IPS-15b (cell line): ENCODE data around the gene ZNF462.

ENCODE experiments used
- H3K27me3 ChIP-seq: one replicate; pipeline ENCODE4 v1.6.1; 2013; ENCODE audit warnings: low read length; ENCODE audit not compliant: control insufficient read depth, insufficient read depth
- H3K36me3 ChIP-seq: one replicate; pipeline ENCODE4 v1.6.1; 2013; ENCODE audit warnings: low read length; ENCODE audit not compliant: control insufficient read depth, insufficient read depth
- H3K4me1 ChIP-seq: one replicate; pipeline ENCODE4 v1.6.1; 2013; ENCODE audit warnings: mild to moderate bottlenecking, low read length; ENCODE audit not compliant: control insufficient read depth, insufficient read depth
- H3K4me3 ChIP-seq: one replicate; pipeline ENCODE4 v1.5.1; 2013; ENCODE audit warnings: low read depth, low read length
- H3K9ac ChIP-seq: one replicate; pipeline ENCODE4 v1.6.1; 2013; ENCODE audit warnings: low read depth, mild to moderate bottlenecking, low read length
- H3K9me3 ChIP-seq: one replicate; pipeline ENCODE4 v1.6.1; 2013; ENCODE audit warnings: mild to moderate bottlenecking, low read length; ENCODE audit not compliant: control insufficient read depth, insufficient read depth

Gene ZNF462

DNA sequence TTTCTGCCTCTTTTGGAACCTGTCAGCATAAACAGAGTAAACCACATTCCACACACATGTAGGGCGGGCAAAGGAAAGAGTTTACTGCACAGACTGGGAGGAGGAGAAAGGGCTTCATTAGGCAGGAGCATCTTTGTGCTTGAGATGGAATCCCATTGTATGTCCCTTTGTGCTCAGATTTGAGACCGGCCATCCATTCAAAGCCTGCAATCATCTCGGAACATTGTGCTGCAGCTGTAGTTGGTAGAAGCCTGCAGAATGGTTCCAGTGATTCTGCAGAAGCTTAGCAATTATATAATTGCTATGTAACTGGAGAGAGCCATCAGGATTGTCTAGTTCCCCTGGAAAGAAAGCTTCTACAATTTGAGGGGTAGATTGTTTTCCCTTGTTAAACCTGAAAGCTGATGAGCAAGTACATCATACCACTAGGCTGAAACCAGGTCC lies 16.5 kb downstream of the ZNF462 start:
- Histone ChIP-seq H3K36me3 (no peaks in the 10 kb centered on the region), H3K27me3 (no peaks in the 10 kb centered on the region), H3K4me1 (peaks cover 73% of the 10 kb centered on the region), H3K9me3 (no peaks in the 10 kb centered on the region), H3K9ac (peak overlapping the region; percentile 37), H3K4me3 (no peak overlapping the region)

DNA sequence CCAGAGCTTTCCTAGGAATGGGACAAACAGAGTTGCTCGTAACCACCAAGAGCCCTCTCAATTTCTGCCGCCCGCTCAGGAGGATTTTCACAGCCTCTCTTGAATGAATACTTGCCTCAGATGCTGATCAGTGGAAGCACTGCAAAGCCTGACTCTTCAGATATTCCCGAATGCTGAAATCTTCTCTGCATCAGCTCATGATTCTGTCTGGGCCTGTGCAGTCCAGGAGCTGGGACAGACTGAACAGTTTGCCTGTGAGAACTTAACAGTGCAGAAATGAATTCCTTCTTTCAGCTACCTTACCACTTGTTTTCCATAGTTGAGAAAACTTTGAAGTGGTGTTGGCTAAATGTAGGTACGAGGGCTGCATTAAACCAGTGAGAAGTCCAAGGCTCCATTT lies 17.1 kb downstream of the ZNF462 start:
- Histone ChIP-seq H3K9me3 (no peaks in the 10 kb centered on the region), H3K9ac (no peak overlapping the region), H3K4me3 (no peak overlapping the region), H3K36me3 (no peaks in the 10 kb centered on the region), H3K4me1 (peaks cover 67% of the 10 kb centered on the region), H3K27me3 (no peaks in the 10 kb centered on the region)

DNA sequence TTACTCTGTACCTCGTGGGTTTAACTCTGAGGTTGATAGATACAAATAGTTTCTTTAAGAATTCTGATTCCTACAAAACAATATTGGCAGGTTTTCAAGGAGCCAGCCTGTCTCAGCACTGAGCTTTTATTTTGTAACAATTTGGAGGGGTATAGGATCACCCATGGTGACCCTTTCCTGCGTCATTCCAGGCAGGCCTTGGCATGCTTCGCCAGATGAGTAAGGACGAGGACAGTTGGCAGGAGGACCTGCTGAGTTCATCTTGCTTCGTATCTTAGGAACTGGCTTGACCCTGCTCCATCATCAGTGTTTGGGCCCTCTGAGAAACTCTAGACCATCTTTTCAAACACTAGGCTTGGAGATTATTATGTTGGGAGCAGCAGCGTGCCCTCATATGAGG lies 17.9 kb downstream of the ZNF462 start:
- H3K36me3 ChIP-seq, result no peaks in the 10 kb centered on the region
- no peaks in the 10 kb centered on the region for H3K9me3 ChIP-seq
- no peak overlapping the region for H3K4me3 ChIP-seq
- H3K27me3 ChIP-seq, result no peaks in the 10 kb centered on the region
- H3K9ac ChIP-seq, result no peak overlapping the region
- peaks cover 60% of the 10 kb centered on the region for H3K4me1 ChIP-seq

DNA sequence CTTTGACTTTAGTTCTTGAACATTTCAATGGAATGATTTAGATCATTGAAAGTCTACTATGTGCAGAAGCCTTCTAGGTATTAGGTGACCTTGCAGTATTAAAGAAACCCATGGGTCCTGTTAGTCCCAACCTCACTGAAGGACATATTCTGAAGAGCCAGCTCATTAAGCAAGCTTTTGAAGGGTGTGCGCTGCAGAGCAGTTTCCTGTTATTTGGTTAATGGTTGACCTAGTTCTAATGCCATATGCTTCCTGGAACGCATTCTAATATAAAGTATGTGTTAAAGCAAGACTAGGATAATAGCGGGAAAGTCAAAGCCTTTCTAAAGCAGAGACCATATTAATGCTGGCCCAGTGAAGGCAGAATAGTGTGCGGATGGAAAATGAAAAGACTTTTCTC lies 20.1 kb downstream of the ZNF462 start:
- H3K4me3 ChIP-seq, result no peak overlapping the region
- H3K9me3 ChIP-seq, result no peaks in the 10 kb centered on the region
- no peaks in the 10 kb centered on the region for H3K36me3 ChIP-seq
- no peak overlapping the region for H3K9ac ChIP-seq
- no peaks in the 10 kb centered on the region for H3K27me3 ChIP-seq
- H3K4me1 ChIP-seq, result peaks cover 43% of the 10 kb centered on the region

DNA sequence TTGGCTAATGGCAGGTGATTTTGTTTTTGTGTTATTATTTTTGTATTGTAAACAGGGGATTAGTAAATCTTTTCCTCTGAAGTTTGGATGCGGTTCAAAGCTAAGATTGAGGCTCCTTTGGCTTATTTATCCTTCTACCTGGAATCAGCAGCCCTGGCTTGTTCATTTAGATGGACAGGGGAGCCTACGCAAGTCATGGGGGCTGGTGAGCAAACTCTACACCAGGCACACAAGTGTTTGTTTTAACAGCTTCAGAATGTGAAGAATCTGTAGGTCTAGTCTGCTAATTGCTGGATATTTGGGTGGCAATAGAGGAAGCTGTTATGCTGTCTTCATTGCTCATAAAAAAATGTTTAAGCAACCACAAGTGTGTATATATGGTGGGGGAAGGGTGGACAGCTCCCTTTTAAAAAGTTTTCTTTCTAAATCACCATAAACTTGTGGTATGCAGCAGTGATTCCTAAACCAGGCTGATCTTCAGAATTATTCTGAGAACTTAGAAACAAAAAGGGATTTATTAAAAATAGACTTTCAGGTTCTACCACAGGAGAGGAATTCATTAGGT lies 20.7 kb downstream of the ZNF462 start:
- H3K36me3 ChIP-seq, result no peaks in the 10 kb centered on the region
- no peak overlapping the region for H3K9ac ChIP-seq
- H3K27me3 ChIP-seq, result no peaks in the 10 kb centered on the region
- H3K4me3 ChIP-seq, result no peak overlapping the region
- H3K9me3 ChIP-seq, result no peaks in the 10 kb centered on the region
- peaks cover 41% of the 10 kb centered on the region for H3K4me1 ChIP-seq

DNA sequence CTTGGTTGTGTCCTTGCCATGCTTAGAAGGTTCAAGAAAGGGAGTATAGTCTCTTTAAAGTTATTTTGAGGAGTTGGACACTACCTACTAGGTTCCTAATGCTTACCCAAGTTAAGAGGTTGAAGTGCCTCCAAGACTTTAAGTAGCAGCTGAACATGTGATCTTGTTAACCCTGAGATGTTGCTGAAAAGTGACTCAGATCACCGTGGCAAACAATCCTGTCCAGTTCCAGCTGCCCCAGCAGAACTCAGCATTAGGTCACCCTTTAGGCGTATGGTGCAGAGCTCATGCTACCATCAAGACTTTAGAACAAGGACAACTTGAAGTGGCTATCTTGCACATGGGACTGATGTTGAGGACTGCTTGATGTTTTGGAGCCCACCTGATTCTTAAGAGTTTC lies 22.5 kb downstream of the ZNF462 start:
- Histone ChIP-seq H3K9ac (no peak overlapping the region), H3K36me3 (no peaks in the 10 kb centered on the region), H3K9me3 (no peaks in the 10 kb centered on the region), H3K27me3 (no peaks in the 10 kb centered on the region), H3K4me3 (no peak overlapping the region), H3K4me1 (peaks cover 42% of the 10 kb centered on the region)

DNA sequence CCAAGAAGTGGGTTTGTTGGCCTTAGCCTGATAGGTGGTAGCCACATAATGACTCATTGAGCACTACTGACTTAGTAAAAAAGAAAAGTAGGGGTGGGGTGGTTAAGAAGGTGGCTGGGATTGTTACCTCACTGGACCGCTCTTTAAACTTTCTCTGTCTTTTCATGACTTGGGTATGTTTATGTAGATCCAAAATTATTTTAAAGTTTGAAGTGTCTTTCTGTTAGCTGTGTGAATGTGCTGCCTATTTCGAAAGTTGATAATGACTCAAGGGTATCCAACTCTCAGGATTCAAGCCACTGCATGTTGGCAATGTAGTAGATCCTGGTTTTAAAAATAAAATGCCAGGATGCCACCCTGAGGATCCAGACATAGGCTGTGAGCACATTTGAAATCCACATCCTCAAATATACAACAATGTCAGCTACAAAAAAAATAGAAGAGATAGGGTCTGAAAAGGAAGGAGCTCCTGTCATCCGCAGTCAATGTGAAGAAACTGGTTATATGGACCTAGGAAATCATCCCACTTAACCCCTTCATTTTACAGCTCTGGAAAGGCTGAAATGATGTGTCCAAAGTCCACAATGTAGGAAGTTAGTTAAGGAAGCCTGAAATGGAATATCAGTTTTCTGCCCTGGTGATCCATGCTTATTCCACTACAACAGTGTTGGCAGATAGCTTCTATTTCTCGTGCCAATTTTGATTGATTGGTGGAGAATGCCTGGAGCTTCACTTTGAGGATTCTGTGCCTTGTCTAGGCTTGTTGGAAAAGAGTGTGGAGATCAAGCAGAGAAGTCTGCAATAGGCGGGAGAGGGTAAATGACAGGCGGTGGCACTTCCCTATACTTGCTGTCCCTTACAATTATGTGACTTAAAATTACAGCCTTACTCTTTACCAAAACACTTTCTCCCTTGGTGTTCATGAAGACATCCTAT lies 23.4 kb downstream of the ZNF462 start:
- no peak overlapping the region for H3K4me3 ChIP-seq
- H3K36me3 ChIP-seq, result no peaks in the 10 kb centered on the region
- H3K27me3 ChIP-seq, result no peaks in the 10 kb centered on the region
- peaks cover 46% of the 10 kb centered on the region for H3K4me1 ChIP-seq
- no peak overlapping the region for H3K9ac ChIP-seq
- H3K9me3 ChIP-seq, result no peaks in the 10 kb centered on the region

DNA sequence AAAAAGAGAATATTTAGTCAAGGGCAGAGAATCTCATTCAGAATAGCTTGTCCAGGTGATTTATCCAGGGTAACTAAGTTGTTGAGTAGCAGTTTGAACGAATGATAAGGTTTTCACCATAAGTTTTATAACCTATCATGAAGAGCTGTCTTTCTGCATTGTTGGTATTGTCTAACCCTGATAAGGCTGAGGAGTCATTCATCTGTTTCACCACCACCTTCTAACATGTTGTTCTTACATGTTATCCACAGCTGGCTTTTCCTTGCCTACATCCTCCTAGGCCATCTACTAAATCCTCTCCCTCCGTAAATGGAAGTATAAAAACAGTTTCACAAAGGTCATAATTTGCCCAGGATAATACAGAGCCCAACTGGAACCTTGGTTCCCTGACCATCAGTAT lies 24.1 kb downstream of the ZNF462 start:
- peaks cover 53% of the 10 kb centered on the region for H3K4me1 ChIP-seq

DNA sequence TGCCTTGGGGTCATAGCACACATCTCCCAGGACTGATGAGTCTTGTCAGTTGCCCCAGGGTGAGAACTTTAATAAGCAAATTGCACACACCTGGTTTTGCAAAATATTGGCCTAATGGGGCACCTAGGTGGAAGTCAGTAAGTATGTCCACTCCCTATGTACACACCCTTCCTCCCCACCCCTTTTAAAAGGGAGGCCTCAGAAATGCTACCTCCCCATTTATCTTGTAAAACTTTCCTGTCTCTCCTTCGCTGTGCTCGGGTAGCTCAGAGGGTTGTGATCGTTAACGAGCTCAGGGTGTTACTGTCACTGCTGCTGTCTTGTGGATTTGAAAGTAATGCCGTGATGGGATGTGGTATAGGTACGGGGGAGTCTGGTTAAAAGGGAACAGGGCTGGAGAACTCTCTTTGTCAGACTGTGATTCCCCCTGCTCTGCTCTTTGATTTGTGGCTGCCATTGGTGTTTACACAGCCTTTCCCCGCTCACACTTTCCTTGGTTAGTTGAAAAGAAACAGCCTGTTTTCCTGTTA lies 26.2 kb downstream of the ZNF462 start:
- Histone ChIP-seq H3K36me3 (no peaks in the 10 kb centered on the region), H3K4me3 (no peak overlapping the region), H3K4me1 (peaks cover 54% of the 10 kb centered on the region), H3K9me3 (no peaks in the 10 kb centered on the region), H3K9ac (no peak overlapping the region), H3K27me3 (no peaks in the 10 kb centered on the region)

More for the DNA sequence above, 24.1 kb downstream of the ZNF462 start:
- no peaks in the 10 kb centered on the region for H3K27me3 ChIP-seq
- no peaks in the 10 kb centered on the region for H3K36me3 ChIP-seq
- no peak overlapping the region for H3K9ac ChIP-seq
- no peaks in the 10 kb centered on the region for H3K9me3 ChIP-seq
- no peak overlapping the region for H3K4me3 ChIP-seq

DNA sequence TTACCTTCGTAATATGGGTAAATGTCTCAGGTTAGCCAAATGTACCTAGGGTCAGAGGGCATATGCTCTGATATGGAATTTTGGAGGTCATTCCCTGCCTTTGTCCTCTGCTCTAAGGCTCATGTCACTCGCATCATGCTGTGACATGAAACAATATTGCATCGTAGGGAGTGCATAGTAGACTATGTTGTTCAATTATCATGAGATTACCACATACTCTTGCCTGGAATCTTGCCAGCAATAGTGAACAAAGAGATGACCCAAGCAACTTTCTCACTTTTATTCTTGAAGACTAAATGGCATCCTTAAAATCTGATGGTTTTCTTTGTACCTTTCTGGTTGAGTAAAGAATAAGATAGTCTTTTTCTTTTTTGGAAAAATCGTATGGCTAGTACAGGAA lies 27.6 kb downstream of the ZNF462 start:
- Histone ChIP-seq H3K36me3 (no peaks in the 10 kb centered on the region), H3K4me3 (no peak overlapping the region), H3K4me1 (peaks cover 57% of the 10 kb centered on the region), H3K9ac (no peak overlapping the region), H3K27me3 (no peaks in the 10 kb centered on the region), H3K9me3 (no peaks in the 10 kb centered on the region)

DNA sequence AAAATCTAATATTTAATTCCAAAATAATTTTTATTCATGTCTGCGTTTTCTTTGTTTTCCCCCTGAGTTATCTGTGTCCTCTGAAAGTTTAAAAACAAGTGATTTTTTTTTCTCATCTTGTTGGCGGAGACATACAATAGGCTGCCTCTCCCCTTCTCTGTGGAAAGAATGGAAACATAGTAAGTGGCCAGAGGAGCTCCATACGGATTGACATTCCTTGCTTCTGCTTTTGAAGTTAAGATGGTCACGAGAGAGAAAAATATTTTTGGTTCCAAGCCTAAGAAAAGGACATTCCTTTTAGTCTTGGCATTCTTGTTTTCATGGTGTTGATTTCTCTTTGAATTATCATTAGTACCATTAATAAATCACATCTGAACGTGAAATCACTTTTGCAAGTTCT lies 28.3 kb downstream of the ZNF462 start:
- Histone ChIP-seq H3K36me3 (no peaks in the 10 kb centered on the region), H3K27me3 (no peaks in the 10 kb centered on the region), H3K4me3 (no peak overlapping the region), H3K9ac (no peak overlapping the region), H3K4me1 (peaks cover 57% of the 10 kb centered on the region), H3K9me3 (no peaks in the 10 kb centered on the region)

DNA sequence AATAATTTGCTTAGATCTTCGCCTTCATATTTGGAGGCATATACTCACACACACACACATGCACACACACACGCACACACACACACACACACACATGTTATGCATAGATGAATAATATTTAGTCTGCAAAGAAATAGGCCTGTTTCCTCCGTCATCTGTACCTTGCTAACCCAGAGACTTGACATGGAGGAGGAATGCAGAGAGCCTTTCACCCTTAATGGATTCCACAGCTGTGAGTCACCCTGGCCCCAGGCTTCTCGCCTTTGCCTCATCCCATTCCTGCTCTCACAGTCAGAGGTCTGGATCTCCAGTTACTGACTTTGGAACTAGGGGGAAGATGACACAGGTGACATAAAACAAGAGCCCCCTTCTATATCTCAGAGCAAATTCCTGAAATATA lies 29.7 kb downstream of the ZNF462 start:
- Histone ChIP-seq H3K36me3 (no peaks in the 10 kb centered on the region), H3K9ac (no peak overlapping the region), H3K4me3 (no peak overlapping the region), H3K9me3 (no peaks in the 10 kb centered on the region), H3K27me3 (no peaks in the 10 kb centered on the region), H3K4me1 (peaks cover 63% of the 10 kb centered on the region)
